Activated CD8-positive, alpha-beta memory T cell treated with anti-CD3 and anti-CD28 coated beads for 4 hours (primary cell): ENCODE measurements around the gene FRAS1.
"Not testable (repeated sequence)": the region's sequence is repeated elsewhere in the genome, so short reads cannot be mapped to it uniquely, and the experiment has no call there.

Experiments
- DNase-seq, 2 donors: peaks; one replicate each; pipeline ENCODE4 v3.0.0-alpha.2; 2020; ENCODE audit warnings: low read depth in 2 of 2

Gene FRAS1

GRCh38 chr4:78432896-78433295, 375.8 kb downstream of the FRAS1 start:
- no peak for DNase-seq

GRCh38 chr4:78437608-78438088, 380.5 kb downstream of the FRAS1 start:
- no peak for DNase-seq

GRCh38 chr4:78439328-78439727, 382.2 kb downstream of the FRAS1 start:
- DNase-seq: no peak

GRCh38 chr4:78441756-78442155, 384.6 kb downstream of the FRAS1 start:
- no peak for DNase-seq

DNA sequence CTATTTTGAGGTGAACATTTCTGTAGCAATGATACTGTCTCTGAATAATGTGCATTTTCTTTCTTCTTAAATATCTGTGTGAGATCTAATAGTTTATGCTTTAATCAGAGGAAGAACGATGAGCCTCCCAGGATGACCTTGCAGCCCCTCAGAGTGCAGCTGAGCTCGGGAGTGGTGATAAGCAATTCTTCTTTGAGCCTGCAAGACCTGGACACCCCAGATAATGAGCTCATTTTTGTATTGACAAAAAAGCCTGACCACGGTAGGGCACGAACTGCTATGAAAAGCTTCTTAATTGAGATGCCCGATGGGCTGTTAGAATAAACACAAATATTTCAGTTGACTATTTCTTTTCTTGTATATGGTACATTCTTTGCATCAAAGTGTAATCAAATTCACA, 389.5 kb downstream of the FRAS1 start:
- DNase-seq: no peak

GRCh38 chr4:78451407-78451806, 394.3 kb downstream of the FRAS1 start:
- no peak for DNase-seq

- DNase-seq: no peak
Observed at GRCh38 chr4:78454016-78454415, 396.9 kb downstream of the FRAS1 start.

DNA sequence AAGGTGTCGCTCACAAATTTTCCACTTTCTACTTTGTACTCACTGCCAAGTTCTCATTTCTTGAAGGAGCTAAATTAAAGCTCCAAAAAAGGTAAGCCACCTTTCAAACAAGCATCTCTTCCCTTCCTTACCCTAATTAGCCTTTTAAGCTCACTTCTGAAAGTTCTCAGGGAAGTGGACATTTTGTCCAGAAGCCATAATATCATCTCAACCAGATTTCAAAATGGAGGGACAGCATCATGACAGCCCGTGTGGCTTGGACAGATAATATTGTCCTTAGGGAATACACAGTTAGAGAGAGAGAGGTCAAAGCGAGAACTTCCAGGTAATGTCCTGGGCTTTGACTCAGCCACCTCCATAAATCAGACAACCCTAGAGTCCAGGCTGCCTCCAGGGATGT, 400.6 kb downstream of the FRAS1 start:
- DNase-seq: no peak

DNA sequence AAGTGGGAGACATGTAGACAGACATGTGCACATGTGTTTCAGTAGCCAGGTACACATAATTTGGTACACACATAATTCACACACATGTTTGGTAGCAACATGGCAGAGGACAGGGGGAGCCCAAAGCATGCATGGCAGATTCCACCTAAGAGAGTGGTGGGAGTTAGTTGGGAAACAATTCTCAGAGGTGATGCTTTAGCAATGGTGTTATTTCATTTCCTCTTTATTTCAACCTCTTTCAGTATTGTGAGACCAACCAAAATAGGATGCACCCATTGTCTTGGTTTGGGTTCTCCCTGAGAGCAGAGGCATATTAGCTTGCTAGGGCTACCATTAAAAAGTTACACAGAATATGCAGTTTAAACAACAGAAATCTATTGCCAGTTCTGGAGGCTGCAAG, 402.2 kb downstream of the FRAS1 start:
- DNase-seq: no peak

DNA sequence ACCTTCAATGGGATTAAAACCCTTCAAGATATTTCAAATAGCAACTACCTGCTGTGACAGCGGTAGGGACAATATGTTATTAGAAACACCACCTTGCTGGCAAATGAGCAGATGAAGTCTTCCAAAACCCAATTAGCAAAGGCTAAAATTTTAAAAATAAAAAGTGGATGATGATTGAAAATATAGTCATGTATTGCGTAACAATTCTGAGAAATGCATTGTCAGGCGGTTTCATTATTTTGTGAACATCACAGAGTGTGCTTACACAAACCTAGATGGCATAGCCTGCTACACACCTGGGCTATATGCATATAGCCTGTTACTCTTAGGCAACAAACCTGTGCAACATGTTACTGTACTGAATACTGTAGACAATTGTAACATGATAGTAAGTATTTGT, 403.2 kb downstream of the FRAS1 start:
- DNase-seq: no peak

GRCh38 chr4:78464265-78464664, 407.1 kb downstream of the FRAS1 start:
- DNase-seq: no peak

DNA sequence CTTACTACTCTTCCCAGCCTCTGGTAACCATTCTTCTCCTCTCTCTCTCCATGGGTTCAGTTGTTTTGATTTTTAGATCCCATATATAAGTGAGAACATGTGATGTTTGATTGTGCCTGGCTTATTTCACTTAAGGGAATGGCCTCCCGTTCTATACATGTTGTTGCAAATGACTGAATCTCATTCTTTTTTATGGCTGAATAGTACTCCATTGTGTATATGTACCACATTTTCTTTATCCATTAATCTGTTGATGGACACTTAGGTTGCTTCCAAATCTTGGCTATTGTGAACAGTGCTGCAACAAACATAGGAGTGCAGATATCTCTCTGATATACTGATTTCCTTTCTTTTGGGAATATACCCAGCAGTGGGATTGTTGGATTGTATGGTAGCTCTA, 410.1 kb downstream of the FRAS1 start:
- DNase-seq: not testable (repeated sequence)

DNA sequence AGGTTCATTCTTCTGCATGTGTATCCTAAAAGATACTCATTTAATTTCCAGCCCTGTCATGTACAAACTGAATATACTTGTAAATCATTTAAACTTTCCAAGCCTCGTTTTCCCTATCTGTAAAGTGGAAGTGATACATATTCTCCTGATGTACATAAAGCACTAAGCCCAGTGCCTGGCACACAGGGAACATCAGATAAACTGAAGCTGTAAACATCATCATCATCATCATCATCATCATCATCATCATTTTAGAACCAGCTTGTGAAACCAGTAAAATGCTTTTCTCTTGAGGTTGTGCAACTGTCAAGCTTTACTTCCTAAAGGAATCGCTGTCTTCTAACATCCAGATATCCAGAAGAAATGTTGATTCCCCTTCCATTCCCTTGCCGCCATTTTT, 411.1 kb downstream of the FRAS1 start:
- no peak for DNase-seq

- no peak for DNase-seq
Observed at GRCh38 chr4:78476108-78476704, 419.1 kb downstream of the FRAS1 start.

GRCh38 chr4:78477276-78477675, 420.2 kb downstream of the FRAS1 start:
- DNase-seq: no peak

DNA sequence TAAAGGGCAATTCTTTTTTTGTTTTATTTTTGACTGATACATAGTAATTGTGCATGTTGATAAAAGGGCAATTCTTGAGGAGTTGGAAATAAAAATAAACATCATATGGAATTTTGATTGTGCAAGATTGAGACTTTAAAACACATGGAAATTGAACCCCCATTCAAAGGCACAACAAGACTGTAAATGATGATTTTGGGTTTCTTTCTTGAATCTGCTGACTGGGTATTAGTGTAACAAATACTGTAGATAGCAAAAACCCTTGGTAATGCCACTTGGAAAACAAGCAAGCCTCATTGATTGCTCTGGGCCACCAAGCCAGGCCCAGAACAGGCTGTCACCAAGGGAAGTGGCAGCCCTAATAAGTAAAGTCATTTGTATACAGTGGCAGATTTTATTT, 421.4 kb downstream of the FRAS1 start:
- no peak for DNase-seq

- no peak for DNase-seq
Observed at GRCh38 chr4:78480286-78480685, 423.2 kb downstream of the FRAS1 start.

- no peak for DNase-seq
Observed at GRCh38 chr4:78481180-78481579, 424.1 kb downstream of the FRAS1 start.

DNA sequence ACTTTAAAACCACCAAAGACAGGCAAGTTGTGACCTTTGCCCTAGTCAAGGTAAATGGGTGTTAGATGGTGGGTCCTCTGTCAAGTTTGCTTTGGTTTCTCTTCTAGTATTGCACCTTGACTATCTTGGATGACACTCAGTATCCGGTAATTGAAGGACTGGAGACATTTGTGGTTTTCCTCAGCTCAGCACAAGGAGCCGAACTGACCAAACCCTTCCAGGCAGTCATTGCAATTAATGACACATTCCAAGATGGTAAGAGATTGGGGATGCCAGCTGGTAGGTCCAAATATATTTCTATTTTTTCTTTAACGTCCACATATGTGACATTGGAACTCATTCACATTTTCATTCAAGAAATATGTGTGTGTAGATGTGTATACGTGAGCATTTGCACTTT, 425.2 kb downstream of the FRAS1 start:
- DNase-seq: no peak

- DNase-seq: no peak
Observed at GRCh38 chr4:78483811-78484210, 426.7 kb downstream of the FRAS1 start.

- no peak for DNase-seq
Observed at GRCh38 chr4:78484574-78484973, 427.5 kb downstream of the FRAS1 start.

DNA sequence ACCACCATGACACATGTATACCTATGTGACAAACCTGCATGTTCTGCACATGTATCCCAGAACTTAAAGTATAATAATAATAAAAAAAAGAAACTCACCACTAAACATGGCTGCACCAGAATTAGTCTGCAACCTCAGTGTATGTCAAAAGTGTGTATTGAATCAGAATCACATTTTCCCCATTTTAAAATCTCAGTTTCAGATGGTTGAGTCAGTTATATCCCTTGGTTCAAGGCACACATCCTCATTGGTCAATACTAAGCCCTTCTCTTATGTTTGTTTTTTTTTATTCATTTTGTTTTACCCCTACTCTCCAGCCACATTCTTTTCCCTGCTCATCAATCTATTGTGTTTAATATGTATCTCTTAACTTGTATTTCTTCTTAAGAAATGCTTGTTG, 436.6 kb downstream of the FRAS1 start:
- no peak for DNase-seq

GRCh38 chr4:78496021-78496643, 439.0 kb downstream of the FRAS1 start:
- no peak for DNase-seq

DNA sequence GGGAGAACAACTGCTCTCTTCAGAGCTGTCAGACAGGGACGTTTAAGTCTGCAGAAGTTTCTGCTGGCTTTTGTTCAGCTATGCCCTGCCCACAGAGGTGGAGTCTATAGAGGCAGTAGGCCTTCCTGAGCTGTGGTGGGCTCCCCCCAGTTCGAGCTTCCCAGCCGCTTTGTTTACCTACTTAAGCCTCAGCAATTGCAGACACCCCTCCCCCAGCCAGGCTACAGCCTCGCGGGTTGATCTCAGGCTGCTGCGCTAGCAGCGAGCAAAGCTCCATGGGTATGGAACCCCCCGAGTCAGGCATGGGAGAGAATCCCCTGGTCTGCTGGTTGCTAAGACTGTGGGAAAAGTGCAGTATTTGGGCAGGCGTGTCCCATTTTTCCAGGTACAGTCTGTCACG, 449.1 kb downstream of the FRAS1 start:
- not testable (repeated sequence) for DNase-seq
